Muscle of arm (tissue), 12 donors: ENCODE results near the gene TMPRSS9. TPM values are rescaled to one million over a fixed set of nuclear protein-coding genes. Genes with fewer than 3 reads are reported as not detected.

Experiments
- polyA plus RNA-seq, 12 donors: library from polyadenylated mRNA; unstranded; fragments of 120-200 nt; gene quantifications; one replicate each; pipeline ENCODE4 v1.2.1, GENCODE V29; 2013; ENCODE audit not compliant: insufficient read length in 12 of 12

Gene TMPRSS9
- polyA plus RNA-seq, 12 donors = 0.10 to 4.4 (median 0.28) TPM; not detected in 1

Other genes starting within 250 kb of the TMPRSS9 start
- 10 to 100 TPM in 11 of 12 donors, not detected in 1; 32.3 to 77.2 (median 59.1) TPM for gene AP3D1, start 208.7 kb upstream of the TMPRSS9 start, polyA plus RNA-seq
- gene DOT1L, start 196.3 kb upstream of the TMPRSS9 start, polyA plus RNA-seq = 10 to 100 TPM in 11 of 12 donors, not detected in 1; 17.0 to 30.7 (median 21.3) TPM
- gene PLEKHJ1, start 123.9 kb upstream of the TMPRSS9 start, polyA plus RNA-seq = 100 to 1,000 TPM in 1 of 12 donors, 10 to 100 TPM in 10, not detected in 1; 41.5 to 161 (median 54.8) TPM
- 10 to 100 TPM in 11 of 12 donors, not detected in 1; 43.8 to 91.0 (median 53.3) TPM for gene SF3A2, start 123.4 kb upstream of the TMPRSS9 start, polyA plus RNA-seq
- 1 to 10 TPM in 10 of 12 donors, under 1 TPM in 1, not detected in 1; 0.28 to 7.8 (median 4.2) TPM for gene AMH, start 110.9 kb upstream of the TMPRSS9 start, polyA plus RNA-seq
- gene JSRP1, start 103.8 kb upstream of the TMPRSS9 start, polyA plus RNA-seq = 100 to 1,000 TPM in 1 of 12 donors, 10 to 100 TPM in 10, not detected in 1; 28.5 to 107 (median 53.7) TPM
- under 1 TPM in 7 of 12 donors, not detected in 5; 0.05 to 0.16 (median 0.09) TPM for gene PEAK3, start 78.1 kb upstream of the TMPRSS9 start, polyA plus RNA-seq
- gene LINGO3, start 52.1 kb upstream of the TMPRSS9 start, polyA plus RNA-seq = under 1 TPM in 5 of 12 donors, not detected in 7; 0.08 to 0.32 (median 0.11) TPM
- gene LSM7, start 31.7 kb upstream of the TMPRSS9 start, polyA plus RNA-seq = 10 to 100 TPM in 11 of 12 donors, not detected in 1; 51.9 to 73.7 (median 62.8) TPM
- 10 to 100 TPM in 11 of 12 donors, not detected in 1; 23.0 to 83.0 (median 35.4) TPM for gene SPPL2B, start 31.6 kb upstream of the TMPRSS9 start, polyA plus RNA-seq
- gene TIMM13, start 67.3 kb downstream of the TMPRSS9 start, polyA plus RNA-seq = 100 to 1,000 TPM in 1 of 12 donors, 10 to 100 TPM in 10, not detected in 1; 58.2 to 110 (median 74.9) TPM
- 100 to 1,000 TPM in 1 of 12 donors, 10 to 100 TPM in 11; 44.8 to 322 (median 65.0) TPM for gene LMNB2, start 96.7 kb downstream of the TMPRSS9 start, polyA plus RNA-seq
- gene GADD45B, start 115.9 kb downstream of the TMPRSS9 start, polyA plus RNA-seq = 10 to 100 TPM in 5 of 12 donors, 1 to 10 TPM in 6, not detected in 1; 7.8 to 20.2 (median 8.7) TPM